HL-60 (cell line): ENCODE data around the gene NLRP13.
A peak's percentile ranks its signal among the peaks of the same experiment; 100 is the strongest.

Experiments
- DNase-seq, 2 experiments: peaks; one replicate each; pipeline ENCODE4 v3.0.0-alpha.2; 2010 to 2020; ENCODE audit warnings: low read depth in 1 of 2, low spot score in 1 of 2
- H3K27ac ChIP-seq: fragments of 250-450 bp; sonication (Bioruptor Pico); replicated peaks from 2 replicates; pipeline ENCODE4 v1.5.1; 2020; ENCODE audit warnings: mild to moderate bottlenecking, moderate library complexity
- H3K27me3 ChIP-seq: fragments of 250-450 bp; sonication (Bioruptor Pico); 2 replicates; pipeline ENCODE4 v1.5.1; 2021; ENCODE audit warnings: mild to moderate bottlenecking, moderate library complexity; ENCODE audit not compliant: insufficient read depth, poor library complexity, severe bottlenecking
- H3K4me3 ChIP-seq: replicated peaks from 2 replicates; pipeline ENCODE4 v1.5.1; 2011; ENCODE audit warnings: mild to moderate bottlenecking, control low read depth, low read length; ENCODE audit not compliant: insufficient read depth
- CTCF ChIP-seq: IDR thresholded peaks from one replicate; pipeline ENCODE4 v1.5.1; 2011; ENCODE audit warnings: low read length, control low read depth, inconsistent platforms; ENCODE audit not compliant: insufficient read depth
- GABPA ChIP-seq: IDR thresholded peaks from 2 replicates; pipeline ENCODE4 v1.6.1; 2012; ENCODE audit warnings: low read depth
- POLR2AphosphoS5 ChIP-seq: IDR thresholded peaks from 2 replicates; pipeline ENCODE4 v1.6.1; 2012; ENCODE audit warnings: low read depth
- SPI1 ChIP-seq: IDR thresholded peaks from 2 replicates; pipeline ENCODE4 v1.6.1; 2012; ENCODE audit warnings: low read depth, mild to moderate bottlenecking, borderline replicate concordance
- TF ChIP-seq, protein P1 (sequence below): IDR thresholded peaks from 2 replicates; pipeline ENCODE4 v1.6.1; 2012; ENCODE audit warnings: low read depth; ENCODE audit not compliant: insufficient replicate concordance

The NLRP13 gene

DNA sequence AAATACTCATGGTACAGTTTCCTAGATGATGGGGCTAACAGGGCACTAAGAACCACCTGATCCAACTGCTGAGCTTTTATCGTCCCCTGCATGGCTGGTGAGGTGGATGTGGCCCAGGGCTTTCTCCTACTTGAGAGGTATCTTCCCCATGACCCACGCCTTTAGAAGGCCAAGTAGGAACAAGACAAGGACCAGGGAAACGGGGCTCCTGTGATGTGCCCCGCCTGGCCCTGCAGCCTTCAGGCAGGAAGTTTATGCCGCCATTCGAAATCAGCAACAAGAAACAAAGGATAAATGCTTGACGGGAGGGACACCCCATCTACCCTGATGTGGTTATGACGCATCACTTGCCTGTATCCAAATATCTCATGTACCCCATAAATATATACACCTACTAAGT is 4.1 kb downstream of the NLRP13 start:
- H3K4me3 ChIP-seq: no peak overlapping the region
- no peaks in the 10 kb centered on the region for H3K27me3 ChIP-seq
- no peak overlapping the region for H3K27ac ChIP-seq
- TF ChIP-seq, protein P1, sequence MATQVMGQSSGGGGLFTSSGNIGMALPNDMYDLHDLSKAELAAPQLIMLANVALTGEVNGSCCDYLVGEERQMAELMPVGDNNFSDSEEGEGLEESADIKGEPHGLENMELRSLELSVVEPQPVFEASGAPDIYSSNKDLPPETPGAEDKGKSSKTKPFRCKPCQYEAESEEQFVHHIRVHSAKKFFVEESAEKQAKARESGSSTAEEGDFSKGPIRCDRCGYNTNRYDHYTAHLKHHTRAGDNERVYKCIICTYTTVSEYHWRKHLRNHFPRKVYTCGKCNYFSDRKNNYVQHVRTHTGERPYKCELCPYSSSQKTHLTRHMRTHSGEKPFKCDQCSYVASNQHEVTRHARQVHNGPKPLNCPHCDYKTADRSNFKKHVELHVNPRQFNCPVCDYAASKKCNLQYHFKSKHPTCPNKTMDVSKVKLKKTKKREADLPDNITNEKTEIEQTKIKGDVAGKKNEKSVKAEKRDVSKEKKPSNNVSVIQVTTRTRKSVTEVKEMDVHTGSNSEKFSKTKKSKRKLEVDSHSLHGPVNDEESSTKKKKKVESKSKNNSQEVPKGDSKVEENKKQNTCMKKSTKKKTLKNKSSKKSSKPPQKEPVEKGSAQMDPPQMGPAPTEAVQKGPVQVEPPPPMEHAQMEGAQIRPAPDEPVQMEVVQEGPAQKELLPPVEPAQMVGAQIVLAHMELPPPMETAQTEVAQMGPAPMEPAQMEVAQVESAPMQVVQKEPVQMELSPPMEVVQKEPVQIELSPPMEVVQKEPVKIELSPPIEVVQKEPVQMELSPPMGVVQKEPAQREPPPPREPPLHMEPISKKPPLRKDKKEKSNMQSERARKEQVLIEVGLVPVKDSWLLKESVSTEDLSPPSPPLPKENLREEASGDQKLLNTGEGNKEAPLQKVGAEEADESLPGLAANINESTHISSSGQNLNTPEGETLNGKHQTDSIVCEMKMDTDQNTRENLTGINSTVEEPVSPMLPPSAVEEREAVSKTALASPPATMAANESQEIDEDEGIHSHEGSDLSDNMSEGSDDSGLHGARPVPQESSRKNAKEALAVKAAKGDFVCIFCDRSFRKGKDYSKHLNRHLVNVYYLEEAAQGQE: no peak
- DNase-seq: no peak

DNA sequence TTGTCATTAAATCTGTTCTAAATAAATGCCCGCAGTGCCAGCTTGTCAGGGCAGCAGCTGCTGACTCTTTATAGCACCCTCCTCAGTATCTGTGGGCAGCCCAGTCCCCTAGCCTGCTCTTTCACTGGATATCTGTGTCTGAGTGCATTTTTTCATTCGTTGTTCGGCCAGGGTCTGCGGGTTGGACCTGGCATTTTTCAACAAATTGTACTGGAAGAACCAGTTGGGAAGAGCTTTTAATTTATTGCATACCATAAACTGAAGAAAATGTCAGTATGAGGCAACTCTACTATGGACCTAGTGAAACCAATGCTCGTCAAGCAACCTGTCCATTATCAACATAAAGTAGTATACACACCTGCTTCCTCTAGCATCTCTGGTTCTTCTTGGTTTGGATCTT is 8.6 kb downstream of the NLRP13 start:
- no peak overlapping the region for H3K4me3 ChIP-seq
- no peak for TF ChIP-seq CTCF
- TF ChIP-seq, protein P1: no peak
- TF ChIP-seq SPI1: no peak
- no peak for TF ChIP-seq POLR2AphosphoS5
- TF ChIP-seq GABPA: no peak
- no peak overlapping the region for H3K27ac ChIP-seq
- no peak for DNase-seq
- no peaks in the 10 kb centered on the region for H3K27me3 ChIP-seq

DNA sequence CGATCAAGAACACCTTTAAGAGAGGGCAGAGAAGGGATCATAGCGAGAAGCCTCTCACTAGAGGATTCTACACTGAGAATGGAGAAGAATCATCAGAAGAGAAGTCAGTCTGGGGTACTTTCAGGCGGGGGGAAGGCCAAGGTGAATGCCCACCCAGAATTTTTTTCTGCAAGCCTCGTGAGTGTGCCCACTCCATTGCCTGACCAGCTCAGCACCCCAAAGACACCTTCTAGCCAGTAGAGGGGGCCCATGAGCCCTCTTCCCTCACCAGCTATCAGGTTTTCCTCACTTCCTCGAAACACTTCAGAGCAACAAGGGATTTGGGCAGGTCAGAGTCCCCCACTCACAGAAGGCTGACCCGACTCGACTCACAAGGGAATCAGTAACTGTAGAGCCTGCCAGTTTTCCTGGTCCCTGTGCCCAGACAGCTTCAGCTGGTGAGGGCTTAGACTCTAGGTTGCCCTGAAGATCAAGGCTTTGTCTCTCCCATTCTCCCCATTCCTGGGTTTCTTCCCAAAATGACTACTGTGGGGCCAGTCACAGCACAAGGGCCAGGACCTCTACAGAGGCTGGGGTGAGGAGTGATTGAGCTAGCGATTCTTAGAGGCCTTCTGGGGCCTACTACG is 18.4 kb downstream of the NLRP13 start:
- DNase-seq: peak in 1 of 2 experiments; percentile 8
- Histone ChIP-seq H3K27me3 (no peaks in the 10 kb centered on the region), H3K27ac (no peak overlapping the region), H3K4me3 (no peak overlapping the region)
- TF ChIP-seq GABPA: no peak
- TF ChIP-seq CTCF: peak; percentile 9

GRCh38 chr19:55912916-55913315 is 19.2 kb downstream of the NLRP13 start:
- H3K27me3 ChIP-seq: no peaks in the 10 kb centered on the region
- no peak for TF ChIP-seq GABPA
- H3K27ac ChIP-seq: no peak overlapping the region
- DNase-seq: no peak
- H3K4me3 ChIP-seq: no peak overlapping the region

GRCh38 chr19:55909801-55910200 is 22.3 kb downstream of the NLRP13 start:
- DNase-seq: no peak
- H3K4me3 ChIP-seq: no peak overlapping the region
- H3K27me3 ChIP-seq: no peaks in the 10 kb centered on the region
- no peak overlapping the region for H3K27ac ChIP-seq
- TF ChIP-seq, protein P1: no peak
- TF ChIP-seq POLR2AphosphoS5 (no peak), CTCF (no peak), SPI1 (no peak), GABPA (no peak)
